Pons (tissue), 1 donor: ENCODE measurements around the gene PTPRD.

Source experiments
- DNase-seq: peaks from one replicate; pipeline ENCODE4 v3.0.0-alpha.2; 2016; ENCODE audit warnings: low spot score

PTPRD gene

DNA sequence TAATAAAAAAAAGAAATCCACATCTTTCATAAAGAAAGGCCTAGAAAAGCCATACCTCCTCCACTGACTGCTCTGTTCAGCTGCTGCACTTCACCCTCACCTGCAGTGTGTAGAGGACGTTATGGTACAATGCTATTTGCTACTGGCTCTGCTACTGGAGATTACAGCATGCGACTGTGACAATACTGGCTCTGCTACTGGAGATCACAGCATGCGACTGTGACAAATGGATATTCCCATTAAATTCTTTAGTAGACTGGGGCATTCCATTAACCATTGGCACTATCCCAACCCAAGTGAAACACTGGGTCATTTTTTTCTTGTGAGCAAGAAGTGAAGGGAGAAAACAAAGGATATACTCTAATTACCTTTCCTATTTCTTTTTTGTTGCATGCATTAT is 1749.7 kb downstream of the PTPRD start:
- peak; percentile 64 for DNase-seq

DNA sequence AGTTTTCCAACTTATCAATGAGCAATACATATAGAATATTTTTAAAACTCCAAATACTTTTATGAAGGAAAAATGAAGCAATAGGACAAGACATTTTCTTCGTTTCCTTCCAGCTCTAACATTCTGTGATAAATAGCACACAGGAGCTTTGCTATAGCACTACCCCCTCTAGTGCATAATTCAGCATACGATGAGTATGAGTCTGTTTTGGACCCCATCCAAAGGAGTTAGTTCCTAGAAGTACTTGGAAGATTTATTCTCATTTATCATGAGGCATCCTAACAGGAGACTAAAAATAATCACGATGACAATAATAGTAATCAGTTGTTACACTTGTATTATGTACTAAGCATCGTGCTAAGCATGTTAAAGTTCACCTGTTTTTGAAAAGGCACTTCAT is 1751.9 kb downstream of the PTPRD start:
- DNase-seq = peak; percentile 48

DNA sequence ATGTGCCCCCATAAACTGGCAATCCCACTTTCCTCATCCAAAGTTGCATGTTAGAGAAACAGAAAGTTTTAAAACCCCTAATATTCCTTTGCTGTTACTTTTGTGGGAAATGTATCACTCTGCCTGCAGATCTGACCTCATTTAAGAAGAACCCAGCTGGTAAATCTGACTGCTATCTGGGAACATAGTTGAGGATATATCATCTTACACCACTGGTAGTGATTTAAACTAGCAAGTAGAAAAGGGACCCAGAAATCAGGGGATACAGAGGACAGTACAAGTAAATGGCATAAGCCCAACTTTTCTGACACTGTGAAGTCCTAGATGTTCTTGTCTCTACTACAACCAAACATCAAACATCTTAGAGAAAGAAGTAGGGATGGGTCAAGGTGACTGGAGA is 1752.7 kb downstream of the PTPRD start:
- DNase-seq = peak; percentile 65

DNA sequence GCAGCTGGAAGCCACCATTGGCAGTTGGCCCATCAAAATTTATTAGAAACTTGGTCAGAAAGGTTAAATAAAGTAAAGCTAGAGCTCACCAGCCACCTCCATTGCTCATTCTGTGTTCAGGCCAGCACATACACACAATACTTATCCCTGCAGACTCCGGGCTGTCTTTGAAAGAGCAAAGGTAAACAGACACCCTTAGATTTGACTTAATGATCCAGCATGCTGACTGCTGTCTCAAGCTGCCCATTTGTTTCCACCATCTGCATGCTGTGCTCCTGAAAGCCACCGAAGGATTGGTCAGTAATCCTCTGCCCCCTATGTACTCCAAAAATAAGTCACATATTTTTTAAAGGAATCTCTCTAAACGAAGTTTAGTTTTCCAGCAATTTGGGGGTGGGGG is 1753.4 kb downstream of the PTPRD start:
- DNase-seq = peak; percentile 51

DNA sequence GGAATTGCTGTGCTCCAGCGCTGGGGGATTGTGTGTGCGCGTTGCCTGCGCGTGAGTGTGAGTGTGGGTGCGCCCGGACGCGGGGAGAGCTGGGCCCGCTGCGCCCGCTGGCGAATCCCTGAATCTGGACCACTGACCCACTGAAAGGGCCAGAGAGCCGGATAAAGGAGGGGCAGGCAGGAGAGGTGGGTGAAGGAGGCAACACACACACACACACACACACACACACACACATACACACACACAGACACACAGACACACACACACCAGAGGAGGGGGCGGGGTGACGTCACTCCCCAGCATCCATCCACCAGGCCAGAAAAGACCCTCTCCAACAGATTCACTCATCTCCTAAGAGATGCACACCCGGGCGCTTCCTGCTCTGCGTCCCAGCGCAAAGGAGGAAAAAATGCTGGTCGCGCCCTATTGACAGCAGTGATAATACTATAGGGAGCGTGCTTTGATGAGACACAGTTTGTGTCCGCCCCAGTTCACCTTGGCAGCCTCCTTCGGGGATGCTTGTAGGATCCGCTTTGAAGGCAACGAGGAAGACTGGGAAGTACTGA is 1754.1 kb downstream of the PTPRD start:
- peak; percentile 54 for DNase-seq

DNA sequence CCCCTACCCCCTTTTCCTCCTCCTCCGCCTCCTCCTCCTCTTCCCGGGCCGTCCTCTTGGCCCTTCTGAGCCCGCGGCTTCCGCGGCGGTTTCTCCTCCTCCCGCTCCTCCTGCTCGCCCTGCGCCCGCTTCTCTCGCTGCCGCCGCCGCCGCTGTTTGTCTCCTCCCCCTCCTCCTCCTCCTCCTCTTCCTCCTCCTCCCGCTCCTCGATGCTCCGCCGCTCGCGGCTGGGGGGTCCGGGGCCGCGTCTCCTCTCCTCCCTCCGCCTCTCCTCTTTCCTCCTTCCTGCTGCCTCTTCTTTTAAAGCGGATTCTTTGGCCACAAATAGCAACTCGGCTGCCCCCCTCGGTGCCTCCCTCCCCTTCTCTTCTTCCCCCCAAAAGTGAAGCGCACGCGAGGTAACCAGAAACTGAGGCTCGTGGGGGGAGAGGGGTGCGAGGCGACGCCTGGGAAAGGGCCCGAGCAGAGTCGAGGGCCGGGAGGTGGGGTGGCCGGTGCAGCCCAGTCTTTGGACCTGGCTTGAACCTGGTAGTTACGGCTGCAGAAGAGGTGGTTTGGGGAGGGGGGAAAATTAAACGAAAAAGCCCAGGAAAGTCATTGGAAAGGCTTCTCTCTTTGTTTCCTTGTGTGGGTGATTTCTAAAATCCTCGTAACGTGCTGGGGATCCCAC is 1754.7 kb downstream of the PTPRD start:
- peak; percentile 66 for DNase-seq

DNA sequence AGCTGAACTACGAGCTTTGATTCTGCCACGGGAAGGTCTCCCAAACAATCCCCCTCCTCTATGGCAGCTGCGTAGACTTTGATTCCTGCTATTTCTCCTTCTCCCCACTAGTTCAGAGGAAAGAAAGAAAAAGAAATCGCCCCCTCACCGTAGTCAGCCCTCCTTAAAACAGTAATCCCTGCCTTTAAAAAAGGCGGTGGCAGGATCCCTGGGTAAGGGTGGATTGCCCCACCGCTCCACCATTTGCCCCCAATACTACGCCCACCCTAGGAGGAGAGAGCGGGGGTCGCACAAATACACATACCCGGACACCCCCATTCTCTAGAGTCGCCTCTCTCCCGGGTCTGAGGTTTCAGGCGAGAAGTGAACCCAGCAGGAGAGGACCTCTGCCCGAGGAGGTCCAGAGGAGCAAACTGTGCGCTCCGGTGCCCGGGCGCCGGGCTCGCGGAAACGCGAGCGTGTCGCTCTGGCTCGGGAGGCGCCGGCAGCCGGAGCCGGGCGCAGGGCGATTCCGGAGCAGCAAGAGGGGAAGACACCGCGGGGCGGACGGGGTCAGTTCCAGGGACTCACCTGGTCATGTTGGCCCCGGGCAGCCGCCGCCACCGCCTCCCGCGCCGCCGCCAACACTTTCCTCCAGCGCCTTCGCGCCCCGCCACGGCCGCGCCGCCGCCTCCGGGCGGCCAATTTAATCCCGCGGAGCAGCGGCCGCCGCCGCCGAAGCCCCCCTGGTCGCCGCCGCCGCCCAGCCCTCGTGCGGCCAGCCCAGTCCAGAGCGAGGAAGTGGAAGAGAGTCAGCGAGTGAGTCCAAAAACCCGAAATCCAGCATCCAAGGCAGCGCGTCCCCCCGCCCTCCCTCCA is 1755.5 kb downstream of the PTPRD start:
- DNase-seq = peak; percentile 30

DNA sequence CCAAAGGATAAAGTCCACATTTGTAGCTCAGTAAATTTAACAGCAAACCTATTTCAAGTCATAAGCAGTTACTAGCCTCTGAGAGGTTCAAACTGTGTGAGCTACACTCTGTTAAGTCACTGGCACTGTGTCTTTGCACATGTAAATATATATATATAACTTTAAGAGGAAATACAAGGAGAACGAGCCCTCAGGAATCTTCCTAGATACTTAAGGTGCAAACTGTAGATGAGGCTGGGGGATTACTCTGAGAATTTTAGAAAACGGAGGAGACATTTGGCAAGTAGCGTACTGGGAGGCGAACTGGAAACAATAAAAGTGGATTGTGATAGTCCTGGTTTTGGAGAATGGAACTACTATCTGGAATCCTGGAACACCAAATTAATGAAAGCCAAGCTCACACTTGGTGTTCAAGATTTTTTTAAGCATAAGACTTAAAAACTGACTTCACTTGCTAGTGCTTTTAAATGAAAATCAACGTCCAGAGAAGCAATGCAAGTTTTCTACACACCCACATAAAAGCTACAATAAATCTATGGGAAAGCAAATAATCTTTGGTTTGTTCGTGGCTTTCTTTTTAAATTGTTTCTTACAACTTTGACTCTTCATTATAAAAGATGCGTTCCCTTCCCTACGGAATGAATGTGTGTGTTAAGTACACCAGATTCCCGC is 1756.3 kb downstream of the PTPRD start:
- no peak for DNase-seq

DNA sequence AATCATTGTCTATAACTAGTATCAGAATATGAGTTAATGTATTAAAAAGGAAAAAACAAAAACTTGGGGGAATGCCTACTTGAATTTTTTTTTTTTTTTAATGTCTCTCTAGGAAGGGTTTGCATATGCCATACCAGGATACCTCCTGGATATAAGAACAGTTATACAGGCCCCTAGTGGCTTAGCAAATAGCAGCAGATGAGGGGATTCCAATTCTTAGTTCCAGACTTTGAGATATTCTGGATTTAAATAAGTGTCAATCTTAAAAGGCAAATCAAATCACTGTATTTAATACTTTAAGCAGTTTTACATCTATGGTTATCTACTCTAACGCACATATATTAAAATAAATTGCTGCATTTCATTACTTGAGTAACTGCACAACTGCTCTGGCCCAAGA is 1757.8 kb downstream of the PTPRD start:
- DNase-seq = peak; percentile 91

DNA sequence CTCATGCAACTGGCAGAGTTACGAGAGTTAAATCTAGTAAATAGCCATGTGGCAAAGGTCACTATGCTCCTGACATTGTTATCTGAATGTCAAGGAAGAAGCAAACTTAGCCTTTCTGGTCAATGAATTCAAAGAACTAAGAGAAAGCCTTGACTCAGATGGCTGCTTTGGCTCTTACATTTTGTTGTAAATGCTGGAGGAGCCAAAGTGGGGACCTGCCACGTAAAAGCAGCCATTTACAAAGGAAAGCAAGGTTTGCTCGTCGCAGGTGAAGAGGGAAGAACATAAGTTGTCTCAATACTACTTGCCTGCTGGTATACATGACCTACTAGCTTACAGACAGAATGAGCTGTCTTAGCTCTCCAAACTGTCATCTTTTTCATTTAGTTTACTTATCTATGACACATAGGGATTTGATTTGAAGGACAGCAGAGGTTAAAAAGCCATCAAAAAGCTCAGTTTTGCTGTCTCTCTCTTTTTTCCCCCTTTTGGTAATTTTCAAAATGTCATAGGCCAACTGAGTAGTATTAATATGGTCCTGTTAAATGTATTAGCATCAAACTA is 1760.4 kb downstream of the PTPRD start:
- DNase-seq = no peak

DNA sequence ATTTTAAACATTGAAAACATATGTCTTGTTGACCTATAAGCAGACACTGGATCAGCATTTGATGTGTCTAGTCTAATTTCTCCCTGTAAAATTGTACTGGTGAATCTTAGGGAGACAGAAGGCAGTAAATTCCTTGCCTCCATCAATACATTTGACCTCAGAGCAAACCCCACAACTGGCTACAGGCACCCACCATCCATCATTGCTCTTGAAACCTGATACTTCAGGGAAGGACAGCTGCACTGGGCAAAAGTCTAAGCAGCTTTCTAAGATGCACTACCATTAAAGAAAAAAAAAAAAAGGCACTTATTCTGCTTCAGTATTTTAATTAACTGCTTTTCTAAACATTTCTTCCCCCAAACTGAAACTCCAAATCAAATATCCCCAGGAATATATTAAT is 1761.9 kb downstream of the PTPRD start:
- DNase-seq = no peak

DNA sequence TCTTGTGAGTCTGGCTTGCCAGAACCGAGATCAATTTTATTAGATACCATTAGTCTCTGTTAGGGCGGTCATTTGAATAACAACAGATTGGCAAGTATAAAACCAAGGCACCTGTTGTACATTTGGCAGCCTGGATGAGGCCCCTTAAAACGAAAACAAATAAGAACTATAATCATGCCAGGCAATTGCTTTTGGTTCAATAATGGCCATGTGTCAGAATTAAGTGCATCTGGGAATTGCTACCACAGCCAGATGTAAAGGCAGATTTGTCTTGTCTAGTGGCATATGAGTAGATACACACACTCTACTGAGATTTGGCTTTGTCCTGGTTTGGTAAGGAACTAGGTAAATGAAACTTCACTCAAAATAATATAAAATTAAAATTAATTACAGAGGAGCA is 1767.0 kb downstream of the PTPRD start:
- peak; percentile 61 for DNase-seq

DNA sequence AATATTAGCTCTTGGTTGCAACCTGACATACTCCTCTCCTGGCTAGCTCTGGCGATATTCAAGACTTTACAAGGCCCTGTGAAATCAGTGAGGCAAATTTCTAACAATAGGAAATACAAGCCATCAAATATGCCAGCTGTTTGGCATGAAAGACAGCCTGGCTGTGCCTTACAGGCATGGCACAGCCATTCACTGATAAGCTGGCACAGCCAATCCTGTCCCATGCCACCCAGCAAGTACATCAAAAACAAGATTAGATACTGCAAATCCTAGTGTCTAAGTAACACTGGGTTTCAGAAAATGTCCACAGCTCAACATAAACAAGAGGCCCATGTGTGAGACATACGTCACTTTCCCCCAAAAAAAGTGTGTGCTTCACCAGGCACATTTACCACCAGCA is 1767.4 kb downstream of the PTPRD start:
- DNase-seq = peak; percentile 95

DNA sequence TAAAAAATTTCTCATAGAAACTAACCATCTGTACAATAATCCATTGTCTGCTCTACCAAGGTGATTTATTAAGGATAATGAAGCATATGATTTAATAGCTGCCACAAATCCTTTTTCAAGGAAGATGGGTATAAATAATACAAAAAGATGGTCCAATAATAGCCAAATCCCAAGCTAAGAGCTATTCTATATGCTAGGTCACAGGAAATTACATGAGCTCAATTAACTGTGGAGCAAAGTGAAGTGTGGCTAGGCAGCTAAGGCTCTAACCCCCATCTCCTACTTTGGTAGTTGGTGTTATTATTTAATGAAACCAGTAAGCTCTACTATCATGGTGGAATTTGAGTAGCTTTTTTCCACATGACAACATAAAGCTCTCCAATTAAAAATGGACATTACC is 1768.3 kb downstream of the PTPRD start:
- peak; percentile 19 for DNase-seq

DNA sequence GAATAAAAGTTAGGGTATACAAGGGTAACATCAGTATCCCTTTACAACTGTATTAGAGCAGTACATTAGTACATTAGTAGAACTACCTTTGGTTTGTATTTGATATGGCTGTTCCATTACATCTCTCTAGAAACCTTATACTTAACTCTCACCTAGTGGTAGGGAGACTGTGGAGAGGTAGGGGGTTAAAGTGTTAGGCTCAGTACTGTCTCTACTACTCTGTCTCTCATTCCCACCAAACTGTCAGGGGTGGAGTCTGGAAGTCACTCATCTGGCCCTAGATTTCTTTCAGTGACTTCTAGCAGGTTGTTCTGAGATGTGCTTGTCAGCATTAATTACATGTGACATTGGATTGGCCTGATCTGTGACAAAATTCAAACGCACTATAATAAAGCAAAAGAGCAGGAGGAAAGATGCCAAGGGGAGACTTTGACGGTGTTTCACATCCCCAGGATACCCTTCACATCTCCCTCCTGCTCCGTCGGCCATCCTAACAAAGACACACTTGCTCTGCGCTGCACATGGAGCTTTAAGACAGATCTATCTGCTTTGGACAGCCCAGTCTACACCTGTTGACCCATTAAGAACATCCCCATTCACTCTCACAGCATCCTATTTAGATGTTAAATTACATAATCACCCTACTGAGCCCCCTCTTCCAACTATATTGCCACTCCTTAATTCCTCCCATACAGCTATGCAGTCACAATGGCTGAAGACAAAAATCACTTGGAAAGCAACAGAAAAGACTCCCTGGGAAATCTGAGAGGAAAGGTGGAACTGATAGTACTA is 1770.2 kb downstream of the PTPRD start:
- DNase-seq = peak; percentile 26

DNA sequence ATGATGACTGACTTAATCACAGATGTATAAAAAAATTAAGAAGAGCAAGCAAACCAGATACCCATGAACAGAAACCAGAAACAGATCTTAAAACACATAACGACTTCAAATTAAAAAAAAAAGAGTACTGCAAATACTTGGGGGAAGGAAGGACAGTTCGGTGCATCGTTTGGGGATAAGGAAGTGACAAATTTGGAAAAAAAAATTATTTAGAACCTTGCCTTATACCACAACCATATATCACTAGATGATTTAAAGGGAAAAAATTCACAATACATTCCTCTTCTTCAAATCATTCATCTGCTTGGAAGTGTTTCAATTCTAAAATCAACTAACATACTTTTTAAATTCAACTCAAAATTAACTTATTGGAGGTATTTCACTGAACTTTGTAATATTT is 1774.7 kb downstream of the PTPRD start:
- DNase-seq = no peak

DNA sequence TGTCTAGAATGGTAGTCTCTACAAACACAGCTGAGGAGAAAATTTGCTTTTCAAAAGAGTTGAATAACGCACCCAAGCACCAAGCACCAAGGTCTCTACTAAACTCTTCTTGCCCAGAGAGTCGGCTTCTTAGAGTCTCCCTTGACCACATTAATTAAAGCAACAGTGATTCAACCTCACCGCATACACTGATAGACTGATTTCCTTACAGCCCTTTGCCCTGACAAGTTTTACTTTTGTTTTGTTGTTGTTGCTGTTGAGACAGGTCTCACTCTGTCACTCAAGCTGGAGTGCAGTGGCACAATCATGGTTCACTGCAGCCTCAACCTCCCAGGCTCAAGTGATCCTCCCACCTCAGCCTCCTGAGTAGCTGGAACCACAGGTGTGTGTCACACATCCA is 1777.5 kb downstream of the PTPRD start:
- DNase-seq = no peak

DNA sequence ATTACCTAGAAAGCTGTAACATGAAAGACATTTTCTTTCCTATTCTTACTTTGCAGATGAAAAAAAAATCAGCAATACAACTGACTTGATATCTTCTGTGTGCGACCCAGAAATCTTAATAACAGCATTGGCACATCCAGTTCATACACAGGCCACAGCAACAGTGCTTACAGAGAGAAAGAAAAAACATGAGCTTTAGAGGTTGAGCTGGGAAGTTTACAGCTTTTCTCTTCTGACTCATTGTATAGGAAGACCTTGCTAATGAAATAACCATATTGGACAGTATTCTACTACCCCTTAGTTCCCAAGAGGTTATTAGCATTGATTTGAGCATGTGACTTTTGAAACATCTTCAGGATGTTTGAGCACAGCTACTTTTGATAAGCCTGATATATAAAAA is 1779.8 kb downstream of the PTPRD start:
- peak; percentile 44 for DNase-seq

DNA sequence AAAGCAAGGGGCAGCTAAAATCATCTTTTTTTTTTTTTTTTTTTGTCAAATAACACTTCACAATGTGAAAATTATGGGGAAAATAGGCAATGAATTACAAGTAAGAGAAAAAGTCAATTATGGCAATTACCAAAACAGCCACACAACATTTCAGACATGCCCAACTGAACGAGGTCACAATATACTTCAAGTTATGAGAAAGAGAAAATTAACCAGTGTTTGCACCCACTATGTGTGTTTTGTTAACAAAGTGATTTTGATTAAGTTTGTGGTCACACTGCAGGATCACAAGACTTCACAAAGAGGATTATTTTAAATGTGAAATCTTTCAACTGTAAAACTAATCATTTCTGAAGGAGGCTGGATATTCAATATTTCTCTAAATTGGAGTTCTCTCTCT is 1780.4 kb downstream of the PTPRD start:
- no peak for DNase-seq

DNA sequence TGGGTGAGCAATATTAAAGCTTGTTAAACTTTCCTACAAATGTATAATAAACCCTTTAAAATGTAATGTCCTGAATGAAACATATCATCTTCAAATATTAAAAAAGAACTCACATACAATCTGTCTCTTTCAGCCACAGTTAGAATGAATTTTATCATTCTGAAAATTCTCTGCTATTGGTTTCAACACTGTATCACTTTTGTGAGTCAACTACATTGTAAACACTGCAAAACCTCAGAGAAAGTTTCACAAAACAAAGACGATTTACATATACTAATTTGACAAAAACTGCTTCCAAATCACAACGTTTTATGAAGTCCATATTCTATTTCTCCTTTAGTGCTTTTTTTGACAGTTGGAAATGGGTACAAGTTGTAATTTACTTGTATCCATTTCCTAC is 1781.2 kb downstream of the PTPRD start:
- DNase-seq = no peak

DNA sequence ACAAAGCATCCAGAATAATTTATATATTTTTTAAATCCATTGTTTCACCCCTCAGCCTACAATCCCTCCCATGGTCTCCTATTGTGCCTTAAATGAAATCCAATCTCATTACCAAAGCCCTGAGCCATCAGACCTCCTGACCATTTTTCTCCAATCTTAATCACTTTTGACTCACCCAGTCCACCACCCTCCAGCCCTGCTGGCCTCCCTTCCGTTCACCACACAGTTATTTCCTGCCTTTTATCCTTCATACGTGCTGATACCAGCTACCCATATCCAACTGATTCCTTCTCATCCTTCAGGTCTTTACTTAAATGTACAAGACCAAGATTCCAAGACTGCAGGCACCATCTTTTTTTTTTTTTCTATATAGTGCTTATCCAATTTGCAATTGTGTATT is 1786.5 kb downstream of the PTPRD start:
- DNase-seq = no peak
